CD14-positive monocyte (primary cell): ENCODE measurements around the gene SULF2. TPM values are rescaled to one million over a fixed set of nuclear protein-coding genes. Genes with fewer than 3 reads are reported as not detected.
"Not testable (repeated sequence)": the region's sequence is repeated elsewhere in the genome, so short reads cannot be mapped to it uniquely, and the experiment has no call there.

Source experiments
- DNase-seq, 3 donors: peaks; one replicate each; pipeline ENCODE4 v3.0.0-alpha.2; 2011 to 2022
- H2AFZ ChIP-seq: 2 replicates; pipeline ENCODE4 v1.6.0; 2012; ENCODE audit warnings: mild to moderate bottlenecking, low read depth, low read length, inconsistent platforms; ENCODE audit not compliant: insufficient read depth, poor library complexity, severe bottlenecking
- H3K27ac ChIP-seq, 2 donors: 1 replicate in 1 of 2; 2 replicates in 1 of 2; pipeline ENCODE4 v1.5.1; 2012 to 2013; ENCODE audit warnings: low read length in 2 of 2, control low read depth in 1 of 2, inconsistent platforms in 1 of 2, low read depth in 1 of 2, mild to moderate bottlenecking in 1 of 2
- H3K27me3 ChIP-seq, 2 donors: one replicate each; pipeline versions ENCODE4 v1.6.0 to v1.6.1; 2011 to 2013; ENCODE audit warnings: low read length in 2 of 2; ENCODE audit not compliant: control insufficient read depth in 2 of 2, insufficient read depth in 2 of 2
- H3K36me3 ChIP-seq, 2 donors: replicated peaks in 1 of 2; 1 replicate in 1 of 2; 2 replicates in 1 of 2; pipeline versions ENCODE4 v1.5.1 to v1.6.1; 2012 to 2013; ENCODE audit warnings: low read length in 2 of 2, control low read depth in 1 of 2, inconsistent platforms in 1 of 2, mild to moderate bottlenecking in 1 of 2; ENCODE audit not compliant: insufficient read depth in 2 of 2, control insufficient read depth in 1 of 2
- H3K4me1 ChIP-seq, 2 donors: 1 replicate in 1 of 2; 2 replicates in 1 of 2; pipeline versions ENCODE4 v1.5.1 to v1.6.1; 2012 to 2013; ENCODE audit warnings: low read length in 2 of 2, control low read depth in 1 of 2, inconsistent platforms in 1 of 2, mild to moderate bottlenecking in 1 of 2, moderate library complexity in 1 of 2; ENCODE audit not compliant: insufficient read depth in 2 of 2, control insufficient read depth in 1 of 2
- H3K4me2 ChIP-seq: replicated peaks from 2 replicates; pipeline ENCODE3; 2012; ENCODE audit warnings: low read length, moderate library complexity, mild to moderate bottlenecking; ENCODE audit not compliant: poor library complexity, severe bottlenecking; ENCODE audit errors: extremely low read depth
- H3K4me3 ChIP-seq, 3 experiments: fragments of 200-600 bp in 1 of 3; sonication (generic) in 1 of 3; replicated peaks in 1 of 3; 1 replicate in 2 of 3; 2 replicates in 1 of 3; pipeline ENCODE4 v1.5.1; 2011 to 2013; ENCODE audit warnings: low read length in 3 of 3, mild to moderate bottlenecking in 3 of 3, control low read depth in 2 of 3, low read depth in 2 of 3, inconsistent platforms in 1 of 3, moderate library complexity in 1 of 3
- H3K79me2 ChIP-seq: 2 replicates; pipeline ENCODE4 v1.6.0; 2012; ENCODE audit warnings: mild to moderate bottlenecking, control low read depth, inconsistent platforms, low read length, moderate library complexity; ENCODE audit not compliant: insufficient read depth
- H3K9ac ChIP-seq: 2 replicates; pipeline ENCODE4 v1.6.0; 2017; ENCODE audit warnings: low read length, mild to moderate bottlenecking; ENCODE audit not compliant: insufficient read depth, poor library complexity, severe bottlenecking
- H3K9me3 ChIP-seq, 2 donors: replicated peaks in 1 of 2; 1 replicate in 1 of 2; 2 replicates in 1 of 2; pipeline versions ENCODE4 v1.5.1 to v1.6.1; 2012 to 2013; ENCODE audit warnings: low read length in 2 of 2, control low read depth in 1 of 2; ENCODE audit not compliant: control insufficient read depth in 1 of 2, insufficient read depth in 1 of 2
- H4K20me1 ChIP-seq: 2 replicates; pipeline ENCODE4 v1.6.0; 2012; ENCODE audit warnings: mild to moderate bottlenecking, low read length, control low read depth, moderate library complexity; ENCODE audit not compliant: insufficient read depth
- H3K27ac Mint-ChIP-seq, 7 donors: one replicate each; pipeline ENCODE4 v1.8.0; 2020; ENCODE audit warnings: mild to moderate bottlenecking in 7 of 7, mixed read lengths in 7 of 7, moderate library complexity in 6 of 7, inconsistent platforms in 2 of 7
- H3K27me3 Mint-ChIP-seq, 3 donors: one replicate each; pipeline ENCODE4 v1.8.0; 2021 to 2022; ENCODE audit warnings: low read depth in 3 of 3, mild to moderate bottlenecking in 3 of 3, mixed read lengths in 3 of 3, moderate library complexity in 3 of 3, inconsistent platforms in 1 of 3
- H3K36me3 Mint-ChIP-seq, 2 donors: one replicate each; pipeline ENCODE4 v1.8.0; 2020; ENCODE audit warnings: mixed read lengths in 2 of 2, inconsistent platforms in 1 of 2, mild to moderate bottlenecking in 1 of 2
- H3K4me1 Mint-ChIP-seq: one replicate; pipeline ENCODE4 v1.8.0; 2020; ENCODE audit warnings: mild to moderate bottlenecking, mixed read lengths
- H3K4me3 Mint-ChIP-seq, 2 donors: one replicate each; pipeline ENCODE4 v1.8.0; 2020; ENCODE audit warnings: mild to moderate bottlenecking in 2 of 2, mixed read lengths in 2 of 2, moderate library complexity in 1 of 2
- H3K9me3 Mint-ChIP-seq, 7 donors: one replicate each; pipeline ENCODE4 v1.8.0; 2020 to 2022; ENCODE audit warnings: mixed read lengths in 7 of 7, mild to moderate bottlenecking in 6 of 7, moderate library complexity in 6 of 7, inconsistent platforms in 2 of 7
- WGBS: methylation state at CpG from one replicate; pipeline ENCODE4 v1.1.5; 2013; ENCODE audit warnings: missing lambda C conversion rate; ENCODE audit not compliant: insufficient coverage; 5-methylcytosine and 5-hydroxymethylcytosine counted together
- intact Hi-C, 2 donors: fragments of 100-400 bp; cut with micrococcal nuclease; formaldehyde crosslinking; loops; one replicate each; pipeline versions ENCODE4 v1.15.0 to v1.15.1; 2023
- polyA minus RNA-seq: library from RNA; depleted of rRNA, polyadenylated mRNA; stranded (reverse); fragments of >200 nt; gene quantifications from 2 replicates; pipeline ENCODE4 v1.2.3, GENCODE V29; 2012
- polyA plus RNA-seq, 3 donors: library from polyadenylated mRNA; depleted of rRNA in 1 of 3; unstranded in 2 of 3; stranded (reverse) in 1 of 3; fragments of 300-500 nt in 2 of 3; fragments of >200 nt in 1 of 3; fragmentation: Illumina TruSeq in 2 of 3; gene quantifications; 1 replicate in 2 of 3; 2 replicates in 1 of 3; pipeline ENCODE4 v1.2.3, GENCODE V29; 2012 to 2021
- total RNA-seq, 12 experiments: library from RNA in 1 of 12; stranded (reverse) in 1 of 12; fragments of 120-200 nt in 1 of 12; gene quantifications; one replicate each; pipeline ENCODE4 v1.2.4 and lab custom pipeline; 2013 to 2026; ENCODE audit warnings: mixed read lengths in 6 of 12, inconsistent platforms in 1 of 12
- TF ChIP-seq, protein P1 (sequence below): fragments of 200-600 bp; IDR thresholded peaks from one replicate; pipeline ENCODE4 v1.8.0; 2022; ENCODE audit warnings: antibody characterized with exemption, mild to moderate bottlenecking

Gene SULF2
- total RNA-seq (2013), result 209 TPM
- 100 to 1,000 TPM in 1 of 3 donors, 10 to 100 TPM in 2; 60.3 to 156 (median 75.5) TPM for polyA plus RNA-seq
- polyA minus RNA-seq, result 307 and 437 TPM in 2 replicates
- total RNA-seq (lab: John Stamatoyannopoulos, UW), result 35.4 to 409 (median 296) reads per million in 11 experiments

DNA sequence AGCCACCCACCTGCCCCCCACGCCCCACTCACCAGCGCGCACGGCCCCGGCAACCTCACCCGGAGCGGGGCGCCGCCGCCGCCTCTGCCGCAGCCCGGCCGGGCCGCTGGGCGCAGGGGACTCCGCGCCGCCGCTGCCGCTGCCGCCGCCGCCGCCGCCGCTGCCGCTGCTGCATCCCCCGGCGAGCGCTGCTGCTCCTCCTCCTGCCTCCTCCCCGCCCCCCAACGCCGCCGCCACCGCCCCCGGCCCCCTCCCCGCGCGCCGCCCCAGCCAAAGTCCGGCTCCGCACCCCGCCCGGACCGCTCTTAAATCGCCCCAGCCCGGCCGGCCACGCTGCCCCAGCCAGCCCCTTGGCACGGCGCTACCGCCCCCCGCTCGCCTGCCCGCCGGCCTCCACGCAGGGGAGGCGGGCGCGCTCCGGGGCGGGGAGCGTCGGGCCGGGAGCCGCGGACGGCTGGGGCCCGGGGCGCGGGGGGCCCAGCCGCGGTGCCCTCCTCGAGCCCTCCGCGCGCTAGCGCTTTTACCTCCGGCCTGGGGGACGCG, at the start of gene SULF2:
Gene SULF2 (minus strand): TSS at position 171 of the 543 bp plus-strand sequence. CDS start 28,118 bp downstream, outside the sequence.
- peaks cover 0 to 11% of the 10 kb centered on the region in 2 donors for H3K27me3 ChIP-seq
- WGBS, result under 1% methylated on average over 62 of the region's 82 CpGs
- peaks cover 50% of the 10 kb centered on the region for H3K79me2 ChIP-seq
- H3K9me3 ChIP-seq, result no peaks in the 10 kb centered on the region
- peak within 1 kb of the TSS; percentile 91 for H3K4me2 ChIP-seq
- Mint-ChIP-seq H3K27me3 (peaks cover 16 to 23% (median 20%) of the 10 kb centered on the region in 3 donors), H3K36me3 (peaks cover 40 to 47% of the 10 kb centered on the region in 2 donors), H3K9me3 (no peaks in the 10 kb centered on the region), H3K4me3 (peak within 1 kb of the TSS; percentile 95 to 99), H3K4me1 (peaks cover 51% of the 10 kb centered on the region), H3K27ac (peak within 1 kb of the TSS; percentile 91 to 97 (median 95))
- peak within 1 kb of the TSS; percentile 72 for H3K9ac ChIP-seq
- H3K36me3 ChIP-seq, result peaks cover 4 to 13% of the 10 kb centered on the region in 2 donors
- H2AFZ ChIP-seq, result peak within 1 kb of the TSS; percentile 48
- peak within 1 kb of the TSS; percentile 57 to 88 for H3K27ac ChIP-seq
- H4K20me1 ChIP-seq, result peaks cover 45% of the 10 kb centered on the region
- no peak for DNase-seq
- intact Hi-C loops, result loop anchor here (2.0 to 10.0 kb wide), 2 partner anchors 59 to 839 kb away; no protein-coding TSS in a partner anchor
- H3K4me3 ChIP-seq, result peak within 1 kb of the TSS; percentile 62 to 97 (median 76)
- TF ChIP-seq, protein P1, sequence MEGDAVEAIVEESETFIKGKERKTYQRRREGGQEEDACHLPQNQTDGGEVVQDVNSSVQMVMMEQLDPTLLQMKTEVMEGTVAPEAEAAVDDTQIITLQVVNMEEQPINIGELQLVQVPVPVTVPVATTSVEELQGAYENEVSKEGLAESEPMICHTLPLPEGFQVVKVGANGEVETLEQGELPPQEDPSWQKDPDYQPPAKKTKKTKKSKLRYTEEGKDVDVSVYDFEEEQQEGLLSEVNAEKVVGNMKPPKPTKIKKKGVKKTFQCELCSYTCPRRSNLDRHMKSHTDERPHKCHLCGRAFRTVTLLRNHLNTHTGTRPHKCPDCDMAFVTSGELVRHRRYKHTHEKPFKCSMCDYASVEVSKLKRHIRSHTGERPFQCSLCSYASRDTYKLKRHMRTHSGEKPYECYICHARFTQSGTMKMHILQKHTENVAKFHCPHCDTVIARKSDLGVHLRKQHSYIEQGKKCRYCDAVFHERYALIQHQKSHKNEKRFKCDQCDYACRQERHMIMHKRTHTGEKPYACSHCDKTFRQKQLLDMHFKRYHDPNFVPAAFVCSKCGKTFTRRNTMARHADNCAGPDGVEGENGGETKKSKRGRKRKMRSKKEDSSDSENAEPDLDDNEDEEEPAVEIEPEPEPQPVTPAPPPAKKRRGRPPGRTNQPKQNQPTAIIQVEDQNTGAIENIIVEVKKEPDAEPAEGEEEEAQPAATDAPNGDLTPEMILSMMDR, result no peak
- peaks cover 44 to 54% of the 10 kb centered on the region in 2 donors for H3K4me1 ChIP-seq

DNA sequence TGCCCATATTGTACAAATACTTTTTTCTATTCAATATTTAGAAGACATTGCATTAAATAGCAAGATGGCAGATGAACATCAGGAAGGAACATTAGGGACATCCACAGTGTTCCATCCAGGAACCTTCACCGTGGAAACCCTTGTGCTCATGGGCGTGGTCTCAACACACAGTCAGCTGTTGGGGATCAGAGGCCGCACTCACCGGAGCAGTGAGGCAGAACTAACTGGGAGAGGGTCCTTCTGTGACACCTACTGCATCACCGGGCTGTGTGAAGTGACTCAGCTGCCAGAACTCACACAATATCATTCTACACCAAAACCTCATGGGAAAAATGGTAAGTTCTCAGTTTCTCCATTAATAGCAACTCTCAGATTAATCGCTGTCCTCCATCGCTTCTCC, 46.4 kb upstream of the SULF2 start:
- H3K27ac Mint-ChIP-seq, H3K36me3 ChIP-seq, H3K79me2 ChIP-seq, H3K4me1 Mint-ChIP-seq, H3K27me3 Mint-ChIP-seq, H4K20me1 ChIP-seq, H3K9me3 ChIP-seq, intact Hi-C loops, H3K4me2 ChIP-seq, H3K36me3 Mint-ChIP-seq, H3K4me1 ChIP-seq, H3K27me3 ChIP-seq, H3K27ac ChIP-seq, H2AFZ ChIP-seq, H3K9me3 Mint-ChIP-seq, H3K9ac ChIP-seq, H3K4me3 Mint-ChIP-seq, DNase-seq, H3K4me3 ChIP-seq: not testable (repeated sequence)
- no CpG with 5 or more reads among the region's 7 CpGs for WGBS

DNA sequence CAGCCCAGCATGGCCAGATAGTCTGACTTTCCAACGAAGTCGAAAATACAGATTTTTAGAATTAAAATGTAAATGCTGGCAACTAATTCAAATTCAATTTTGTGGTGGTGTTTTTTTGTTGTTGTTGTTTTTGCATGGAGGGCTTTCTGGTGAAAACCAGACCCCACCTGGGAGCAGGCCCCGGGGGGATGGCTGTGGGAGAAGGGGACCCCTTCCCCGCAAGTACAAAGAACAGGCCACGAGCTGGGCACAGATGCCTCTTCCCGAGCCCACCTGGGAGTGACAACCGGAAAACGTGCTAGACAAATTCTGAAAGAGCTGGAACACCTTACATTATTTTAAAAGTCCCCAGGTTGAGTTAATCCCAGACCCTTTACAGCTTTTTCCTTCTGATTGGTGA, 41.4 kb upstream of the SULF2 start:
- H3K36me3 ChIP-seq, H3K9me3 Mint-ChIP-seq, H3K4me2 ChIP-seq, H3K27me3 ChIP-seq, H3K4me3 Mint-ChIP-seq, DNase-seq, H3K27ac Mint-ChIP-seq, H3K4me1 ChIP-seq, H3K9me3 ChIP-seq, H3K79me2 ChIP-seq, H3K36me3 Mint-ChIP-seq, H3K27ac ChIP-seq, H4K20me1 ChIP-seq, H2AFZ ChIP-seq, H3K4me3 ChIP-seq, intact Hi-C loops, H3K9ac ChIP-seq: not testable (repeated sequence)
- Mint-ChIP-seq H3K27me3 (peaks cover 9 to 19% (median 15%) of the 10 kb centered on the region in 3 donors), H3K4me1 (peaks cover 11% of the 10 kb centered on the region)
- 89% methylated on average over 5 of the region's 8 CpGs for WGBS

DNA sequence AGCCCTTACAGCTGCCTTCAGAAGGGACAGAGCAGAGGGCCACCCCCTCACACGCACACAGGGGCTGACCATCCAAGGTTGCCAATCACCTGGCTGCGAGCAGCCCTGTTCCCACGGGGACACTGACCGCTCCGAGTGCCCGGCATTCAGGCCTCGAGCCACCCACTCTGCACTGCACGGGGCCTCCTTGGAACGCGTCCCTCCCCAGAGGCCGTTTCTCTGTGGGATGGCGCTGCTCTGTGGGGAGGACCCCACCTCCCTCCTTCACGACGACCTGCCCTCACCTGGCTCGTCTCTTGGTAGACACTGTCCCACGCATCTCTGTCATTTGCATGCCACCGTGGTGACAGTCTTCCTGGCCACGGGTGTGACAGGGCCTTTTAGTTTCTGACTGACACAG, 40.7 kb upstream of the SULF2 start:
- H3K79me2 ChIP-seq, H3K27ac ChIP-seq, H3K4me3 ChIP-seq, H3K9ac ChIP-seq, H3K36me3 ChIP-seq, H3K9me3 ChIP-seq, H2AFZ ChIP-seq, H3K4me2 ChIP-seq, H3K36me3 Mint-ChIP-seq, intact Hi-C loops, H3K4me1 ChIP-seq, H3K27me3 ChIP-seq, DNase-seq, H4K20me1 ChIP-seq, H3K9me3 Mint-ChIP-seq, H3K4me3 Mint-ChIP-seq: not testable (repeated sequence)
- Mint-ChIP-seq H3K27me3 (peaks cover 15 to 19% (median 15%) of the 10 kb centered on the region in 3 donors), H3K4me1 (peaks cover 11% of the 10 kb centered on the region), H3K27ac (peak overlapping the region in 1 of 7 donors; percentile 73)
- 100% methylated on average over 1 of the region's 18 CpGs for WGBS
